Mucosa of gallbladder (tissue), 1 donor: ENCODE measurements around the gene TPR. TPM values are rescaled to one million over a fixed set of nuclear protein-coding genes. Genes with fewer than 3 reads are reported as not detected.

Source experiments
- DNase-seq: peaks from one replicate; pipeline ENCODE4 v3.0.0-alpha.2; 2020; ENCODE audit warnings: low spot score
- total RNA-seq: library from RNA; stranded (reverse); gene quantifications from one replicate; pipeline ENCODE4 v1.2.1, GENCODE V29; 2021
- donor health status: DM: no; HTN: no; CAD: no.

TPR gene
- total RNA-seq, 1 donor from 2014 or later, result 75.8 TPM

DNA sequence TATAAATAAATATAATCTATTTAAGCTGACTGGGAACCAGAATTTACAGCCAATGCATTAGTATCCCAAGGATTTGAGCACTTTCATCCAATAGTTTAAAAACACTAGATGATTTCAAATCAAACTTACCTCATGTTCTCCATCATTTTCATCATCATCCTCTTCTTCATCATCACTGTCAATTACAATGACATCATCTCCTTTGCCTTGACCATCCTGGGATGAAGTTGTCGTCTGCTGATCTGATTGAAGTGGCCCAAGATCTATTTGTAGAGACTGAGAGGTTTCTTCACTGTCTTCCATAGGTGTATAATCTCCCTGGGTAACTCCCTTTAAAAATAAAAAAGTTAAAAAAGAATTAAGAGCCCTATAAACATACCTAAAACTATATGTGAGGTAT lies 47.7 kb downstream of the TPR start:
- no peak for DNase-seq

DNA sequence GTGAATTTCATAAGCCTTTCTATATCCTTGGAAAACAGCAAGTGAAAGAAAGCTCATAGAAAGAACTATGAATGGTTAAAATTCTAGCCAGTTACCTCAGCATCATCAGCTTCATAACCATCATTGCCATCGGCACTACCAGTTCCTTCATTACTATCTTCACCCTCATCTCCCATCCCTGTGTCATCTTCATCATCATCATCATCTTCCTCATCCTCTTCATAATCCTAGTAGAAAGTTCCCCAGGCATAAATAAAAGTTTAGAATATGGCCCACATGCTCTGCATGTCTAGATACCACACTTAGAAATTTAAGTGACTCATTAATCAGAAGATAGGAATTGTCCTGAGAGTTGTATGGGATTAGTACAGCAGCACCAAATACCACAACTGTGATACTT lies 49.0 kb downstream of the TPR start:
- DNase-seq, result no peak

DNA sequence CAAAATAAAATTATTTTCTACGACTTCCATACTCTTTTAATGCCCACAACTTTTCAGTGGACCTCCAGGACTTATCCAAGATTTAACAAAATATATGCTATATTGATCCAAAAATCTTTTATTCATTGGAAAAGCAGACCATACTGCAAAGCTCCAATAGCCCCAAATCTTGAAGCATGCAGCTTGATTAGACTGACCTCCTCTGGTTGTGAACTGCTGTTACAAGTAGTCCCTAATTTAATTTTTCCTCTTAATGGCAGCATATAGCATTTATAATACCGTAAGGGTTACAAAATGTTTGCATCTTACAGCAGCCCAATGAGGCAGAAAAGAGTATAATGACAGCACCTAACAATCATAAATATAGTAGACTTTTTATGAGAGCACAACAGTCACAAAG lies 49.8 kb downstream of the TPR start:
- no peak for DNase-seq

DNA sequence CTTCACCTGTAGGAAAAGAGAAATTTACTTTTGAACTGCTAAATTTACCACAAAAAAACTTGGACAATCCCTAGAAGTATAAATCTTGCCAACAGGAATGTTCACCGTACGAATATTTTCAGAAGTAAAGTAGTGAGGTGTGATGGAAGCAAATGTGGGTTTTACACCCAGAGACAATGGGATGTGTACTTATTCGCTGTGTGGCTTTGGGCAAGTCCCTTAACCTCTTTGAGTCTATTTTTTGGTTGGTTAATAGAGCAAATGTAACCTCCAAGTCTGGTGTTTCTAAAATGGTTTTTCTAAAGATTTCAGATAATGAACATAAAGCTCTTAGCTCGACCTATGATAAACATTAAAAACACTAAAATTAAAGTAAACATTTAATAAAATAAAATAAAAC lies 51.2 kb downstream of the TPR start:
- DNase-seq, result no peak

DNA sequence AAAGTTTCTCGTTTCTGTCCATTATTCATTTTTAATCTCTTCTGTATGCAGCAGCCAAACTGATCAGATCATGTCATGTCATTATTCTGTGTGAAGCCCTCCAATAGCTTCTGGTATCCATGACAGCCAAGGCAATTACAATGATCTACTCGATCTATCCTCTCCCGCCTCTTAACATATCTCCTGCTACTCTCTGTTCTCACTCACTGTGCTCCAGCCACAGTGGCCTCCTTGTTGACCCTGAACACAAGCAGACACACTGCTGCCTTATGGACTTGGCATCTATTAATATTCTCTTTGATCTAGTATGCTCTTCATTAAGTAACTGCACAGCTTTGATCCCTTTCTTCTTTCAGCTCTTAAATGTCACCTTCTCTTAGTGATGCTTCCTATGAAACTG lies 59.5 kb downstream of the TPR start:
- DNase-seq, result no peak

DNA sequence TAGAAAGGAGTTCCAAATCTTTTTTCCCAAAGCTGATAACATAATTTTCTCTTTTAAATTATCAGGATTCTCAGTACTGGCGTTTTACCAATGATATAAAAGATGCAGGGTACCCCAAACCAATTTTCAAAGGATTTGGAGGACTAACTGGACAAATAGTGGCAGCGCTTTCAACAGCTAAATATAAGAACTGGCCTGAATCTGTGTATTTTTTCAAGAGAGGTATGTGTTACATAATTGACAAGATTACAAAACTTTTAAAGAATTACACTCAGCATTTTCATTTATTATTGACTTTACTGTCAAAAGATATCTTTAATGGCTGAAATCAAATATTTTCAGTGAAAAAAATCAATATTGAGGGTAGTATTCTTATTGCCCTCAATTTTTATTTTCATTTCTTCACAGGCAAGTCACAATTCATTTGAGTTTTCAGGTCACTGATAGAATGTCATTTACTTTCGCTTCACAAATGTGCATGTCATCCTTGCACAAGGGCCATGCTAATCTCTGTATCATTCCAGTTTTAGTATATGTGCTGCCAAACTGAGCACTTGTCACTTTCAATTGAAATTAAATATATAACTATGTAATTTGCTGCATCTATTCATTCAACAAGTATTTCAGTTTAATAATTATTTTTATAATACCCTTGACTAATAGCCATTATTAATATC lies 63.5 kb downstream of the TPR start:
- no peak for DNase-seq

DNA sequence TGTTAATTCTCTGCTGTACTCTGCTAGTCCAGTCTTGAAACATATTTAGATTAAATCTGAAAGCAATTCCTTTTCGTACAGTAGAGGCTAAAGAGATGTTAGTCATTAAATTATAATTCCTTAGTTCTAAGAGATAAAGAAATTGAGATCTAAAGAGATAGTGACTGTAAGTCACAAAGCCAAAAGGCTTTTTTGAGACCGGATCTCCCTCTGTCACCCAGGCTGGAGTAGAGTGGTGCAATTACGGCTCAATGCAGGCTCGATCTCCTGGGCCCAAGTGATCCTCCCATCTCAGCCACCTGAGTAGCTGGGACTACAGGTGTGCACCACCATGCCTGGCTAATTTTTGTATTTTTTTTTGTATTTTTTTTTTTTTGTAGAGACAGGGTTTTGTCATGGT lies 64.7 kb downstream of the TPR start:
- no peak for DNase-seq

DNA sequence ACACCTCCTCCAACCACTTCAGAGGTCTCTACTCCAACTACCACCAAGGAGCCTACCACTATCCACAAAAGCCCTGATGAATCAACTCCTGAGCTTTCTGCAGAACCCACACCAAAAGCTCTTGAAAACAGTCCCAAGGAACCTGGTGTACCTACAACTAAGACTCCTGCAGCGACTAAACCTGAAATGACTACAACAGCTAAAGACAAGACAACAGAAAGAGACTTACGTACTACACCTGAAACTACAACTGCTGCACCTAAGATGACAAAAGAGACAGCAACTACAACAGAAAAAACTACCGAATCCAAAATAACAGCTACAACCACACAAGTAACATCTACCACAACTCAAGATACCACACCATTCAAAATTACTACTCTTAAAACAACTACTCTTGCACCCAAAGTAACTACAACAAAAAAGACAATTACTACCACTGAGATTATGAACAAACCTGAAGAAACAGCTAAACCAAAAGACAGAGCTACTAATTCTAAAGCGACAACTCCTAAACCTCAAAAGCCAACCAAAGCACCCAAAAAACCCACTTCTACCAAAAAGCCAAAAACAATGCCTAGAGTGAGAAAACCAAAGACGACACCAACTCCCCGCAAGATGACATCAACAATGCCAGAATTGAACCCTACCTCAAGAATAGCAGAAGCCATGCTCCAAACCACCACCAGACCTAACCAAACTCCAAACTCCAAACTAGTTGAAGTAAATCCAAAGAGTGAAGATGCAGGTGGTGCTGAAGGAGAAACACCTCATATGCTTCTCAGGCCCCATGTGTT lies 66.6 kb downstream of the TPR start:
- DNase-seq, result no peak

DNA sequence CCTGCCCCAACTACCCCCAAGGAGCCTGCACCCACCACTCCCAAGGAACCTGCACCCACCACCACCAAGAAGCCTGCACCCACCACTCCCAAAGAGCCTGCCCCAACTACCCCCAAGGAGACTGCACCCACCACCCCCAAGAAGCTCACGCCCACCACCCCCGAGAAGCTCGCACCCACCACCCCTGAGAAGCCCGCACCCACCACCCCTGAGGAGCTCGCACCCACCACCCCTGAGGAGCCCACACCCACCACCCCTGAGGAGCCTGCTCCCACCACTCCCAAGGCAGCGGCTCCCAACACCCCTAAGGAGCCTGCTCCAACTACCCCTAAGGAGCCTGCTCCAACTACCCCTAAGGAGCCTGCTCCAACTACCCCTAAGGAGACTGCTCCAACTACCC lies 67.6 kb downstream of the TPR start:
- no peak for DNase-seq

DNA sequence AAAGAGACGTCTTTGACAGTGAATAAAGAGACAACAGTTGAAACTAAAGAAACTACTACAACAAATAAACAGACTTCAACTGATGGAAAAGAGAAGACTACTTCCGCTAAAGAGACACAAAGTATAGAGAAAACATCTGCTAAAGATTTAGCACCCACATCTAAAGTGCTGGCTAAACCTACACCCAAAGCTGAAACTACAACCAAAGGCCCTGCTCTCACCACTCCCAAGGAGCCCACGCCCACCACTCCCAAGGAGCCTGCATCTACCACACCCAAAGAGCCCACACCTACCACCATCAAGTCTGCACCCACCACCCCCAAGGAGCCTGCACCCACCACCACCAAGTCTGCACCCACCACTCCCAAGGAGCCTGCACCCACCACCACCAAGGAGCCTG lies 68.5 kb downstream of the TPR start:
- no peak for DNase-seq

DNA sequence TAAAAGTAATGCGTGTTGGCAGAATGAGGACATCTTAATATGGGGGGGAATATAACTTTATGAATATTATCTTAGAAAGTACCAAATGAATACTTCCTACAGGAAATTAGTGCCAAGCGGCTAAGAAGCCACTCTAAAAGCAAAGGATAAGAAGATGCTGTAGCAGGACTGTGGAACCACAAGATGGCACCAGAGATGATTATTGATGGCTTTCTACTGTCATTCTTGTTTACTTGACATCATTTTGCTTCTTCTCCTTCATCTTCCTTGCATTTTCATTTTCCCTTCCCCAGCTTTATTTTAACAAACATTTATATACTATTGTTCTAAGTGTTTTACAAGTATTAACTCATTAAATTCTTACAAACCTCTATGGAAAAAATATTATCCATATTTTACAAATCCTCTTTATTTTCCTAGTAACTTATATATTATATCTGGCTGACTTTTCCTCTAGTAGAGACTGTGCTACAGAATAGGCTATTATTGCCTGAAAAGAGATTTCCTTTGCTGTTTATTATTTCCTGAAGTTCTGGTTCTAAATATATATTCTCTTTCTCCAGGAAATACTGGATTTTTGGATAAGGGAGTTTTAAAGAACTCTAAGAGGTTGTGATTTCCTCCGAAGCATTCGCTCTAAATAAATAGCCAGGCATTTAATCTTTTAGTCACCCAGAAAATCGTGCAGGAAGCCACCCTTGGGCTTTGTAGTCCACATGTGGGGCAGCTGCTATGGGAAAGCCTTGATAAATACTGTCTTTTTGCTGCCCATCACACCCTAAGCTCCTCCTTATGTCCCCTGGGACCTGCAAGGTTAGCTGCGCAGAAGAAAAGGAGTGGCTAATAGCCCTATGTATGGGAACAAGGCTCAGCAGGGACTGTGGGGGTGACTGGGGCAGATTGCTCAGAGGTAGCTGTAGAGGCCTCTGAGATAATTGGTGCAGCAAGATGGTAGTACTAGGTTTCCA lies 69.8 kb downstream of the TPR start:
- no peak for DNase-seq

DNA sequence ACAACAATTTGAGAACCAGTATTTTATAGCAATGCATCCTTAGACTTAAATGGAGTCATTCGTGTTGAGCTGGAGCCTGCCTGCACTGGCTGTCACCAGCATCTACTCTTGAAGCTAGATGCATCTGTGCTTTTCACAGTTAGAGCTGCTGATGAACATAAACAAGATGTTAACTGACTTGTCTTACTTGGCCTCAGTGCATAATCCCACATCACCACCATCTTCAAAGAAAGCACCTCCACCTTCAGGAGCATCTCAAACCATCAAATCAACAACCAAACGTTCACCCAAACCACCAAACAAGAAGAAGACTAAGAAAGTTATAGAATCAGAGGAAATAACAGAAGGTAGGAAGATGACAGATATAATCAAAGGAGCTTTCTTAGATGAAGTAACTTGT lies 71.1 kb downstream of the TPR start:
- no peak for DNase-seq

DNA sequence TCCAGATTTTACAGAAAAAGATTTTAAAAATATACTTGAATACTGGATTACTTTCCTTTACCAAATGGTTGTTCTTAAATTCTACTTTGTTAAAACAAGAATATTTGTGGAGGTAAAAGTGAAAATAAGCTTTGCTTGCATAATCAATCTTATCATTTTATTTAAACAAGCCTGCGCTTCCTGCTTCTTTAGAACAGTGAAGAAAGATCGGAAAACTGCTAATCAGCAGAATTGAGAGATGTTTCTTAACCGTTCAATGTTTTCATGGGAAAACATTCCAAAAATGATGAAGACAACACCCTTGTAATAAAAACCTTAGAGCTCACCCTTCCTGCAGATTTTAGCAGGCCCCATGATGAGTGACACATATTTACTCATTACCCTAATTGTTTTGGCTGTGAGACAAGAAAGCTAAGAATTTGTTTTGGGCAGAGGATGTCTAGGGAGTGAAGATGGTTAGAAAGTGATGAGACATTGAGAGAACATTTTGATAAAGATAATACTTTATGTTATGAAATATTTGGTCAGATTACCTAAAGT lies 72.6 kb downstream of the TPR start:
- no peak for DNase-seq

DNA sequence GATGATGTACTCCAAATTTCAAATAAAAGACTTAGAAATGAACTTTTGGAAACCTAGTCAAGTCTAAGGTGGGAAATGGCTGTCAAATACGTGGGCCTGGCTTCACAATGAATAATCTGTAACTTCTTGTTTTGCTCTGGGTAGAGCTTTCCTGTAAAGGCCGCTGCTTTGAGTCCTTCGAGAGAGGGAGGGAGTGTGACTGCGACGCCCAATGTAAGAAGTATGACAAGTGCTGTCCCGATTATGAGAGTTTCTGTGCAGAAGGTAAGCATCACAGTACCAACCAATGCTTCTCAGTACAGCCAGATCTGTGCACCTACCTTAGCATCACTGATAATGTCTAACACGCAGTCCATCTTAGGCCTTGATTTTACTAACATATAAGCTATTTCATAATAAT lies 73.6 kb downstream of the TPR start:
- no peak for DNase-seq

DNA sequence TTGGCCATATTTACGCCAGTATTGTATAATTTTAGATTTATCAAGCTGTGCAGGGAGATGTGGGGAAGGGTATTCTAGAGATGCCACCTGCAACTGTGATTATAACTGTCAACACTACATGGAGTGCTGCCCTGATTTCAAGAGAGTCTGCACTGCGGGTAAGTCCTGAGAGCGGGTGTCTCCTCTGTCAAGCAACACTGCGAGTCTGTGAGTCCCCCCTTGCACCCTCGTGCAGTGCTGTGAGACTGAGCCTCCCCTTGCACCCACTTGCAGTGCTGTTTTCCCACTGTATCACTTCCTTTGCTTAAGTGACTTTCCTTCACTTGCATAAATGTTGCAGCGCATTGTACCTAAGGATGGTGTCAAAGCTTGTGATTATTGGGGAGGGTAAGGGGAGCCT lies 75.0 kb downstream of the TPR start:
- no peak for DNase-seq

DNA sequence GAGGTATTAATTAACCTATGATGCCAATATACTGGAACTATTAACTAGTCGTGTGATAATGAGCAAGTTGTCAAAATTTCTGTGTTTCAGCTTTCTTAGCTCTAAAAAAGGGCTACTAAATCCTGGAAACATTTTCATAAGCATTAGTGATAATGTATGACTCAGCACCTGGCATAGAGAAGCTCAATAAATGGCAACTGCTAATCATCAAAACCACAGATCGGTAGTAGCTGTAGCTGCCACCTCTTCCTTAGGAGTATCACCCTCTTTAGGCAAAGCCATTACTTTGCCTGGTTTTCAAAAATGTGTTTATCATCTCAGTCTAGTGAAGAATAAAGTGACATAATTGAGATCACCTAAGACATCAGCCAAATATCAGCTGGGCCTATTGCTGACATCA lies 75.5 kb downstream of the TPR start:
- DNase-seq, result no peak

DNA sequence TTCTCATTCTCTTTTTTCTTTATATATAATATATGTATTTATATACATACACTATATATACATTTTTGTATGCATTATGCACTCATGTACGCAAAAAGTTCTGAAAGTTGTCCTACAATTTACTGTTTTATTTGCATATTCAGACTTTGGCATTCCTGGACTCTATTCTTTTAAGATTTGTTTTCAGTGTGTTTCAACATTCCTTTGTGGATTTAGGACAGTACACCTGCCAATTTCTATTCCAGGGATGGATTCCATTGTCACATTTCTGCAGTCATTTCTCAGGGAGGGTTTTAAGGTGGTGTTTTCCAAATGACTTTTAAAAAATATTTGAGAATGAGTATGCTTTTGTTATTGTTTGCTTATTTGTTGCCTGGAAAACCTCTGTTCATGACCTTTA lies 76.2 kb downstream of the TPR start:
- no peak for DNase-seq

DNA sequence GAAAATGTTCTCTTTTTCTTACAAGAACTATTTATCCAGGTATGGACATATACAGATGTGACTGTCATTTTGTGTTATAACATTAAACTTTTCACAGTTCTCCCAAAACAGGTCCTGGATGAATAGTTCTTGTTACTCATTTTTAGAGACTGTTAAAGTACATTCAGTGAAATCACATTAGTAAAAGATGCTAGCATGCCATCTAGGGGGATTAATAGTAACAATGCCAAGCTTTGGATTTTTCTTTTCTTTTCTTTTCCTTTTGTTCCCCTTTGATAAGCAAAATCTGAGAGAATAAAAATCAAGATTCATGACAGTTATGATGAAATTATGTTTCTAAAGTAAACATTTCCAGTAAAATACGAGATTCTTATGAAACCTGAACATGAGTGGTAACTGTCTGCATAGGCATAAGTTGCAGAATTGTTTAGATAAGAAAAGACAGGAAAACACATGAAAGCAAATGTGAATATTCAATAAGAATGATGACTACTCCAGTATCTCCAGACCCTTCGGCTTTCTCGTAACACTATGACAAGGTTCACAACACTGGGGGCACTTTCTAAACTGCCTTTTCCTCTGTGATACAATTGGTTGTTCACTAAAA lies 77.5 kb downstream of the TPR start:
- DNase-seq, result no peak

DNA sequence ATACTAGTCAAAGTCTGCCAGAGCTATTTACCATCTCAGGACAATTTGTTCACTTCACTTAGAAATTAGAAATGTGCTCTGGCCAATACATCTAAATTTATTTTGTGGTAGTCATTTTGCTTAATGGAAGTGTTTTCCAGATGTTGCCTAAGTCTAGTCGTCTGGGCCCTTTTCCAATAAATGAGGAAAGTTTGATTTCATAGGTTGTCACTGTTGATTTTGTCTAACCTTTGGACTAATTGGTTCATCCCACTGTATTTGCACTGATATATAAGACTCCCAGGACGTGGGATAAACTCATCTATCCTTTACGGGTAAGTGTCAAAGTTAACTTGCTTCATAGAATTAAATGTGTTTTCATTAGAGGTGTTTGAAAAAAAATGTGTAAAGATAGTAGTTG lies 79.1 kb downstream of the TPR start, which contains the start of gene PRG4:
TSS of gene PRG4 (plus strand) at position 300 of the 400 bp plus-strand sequence.
- no peak for DNase-seq

DNA sequence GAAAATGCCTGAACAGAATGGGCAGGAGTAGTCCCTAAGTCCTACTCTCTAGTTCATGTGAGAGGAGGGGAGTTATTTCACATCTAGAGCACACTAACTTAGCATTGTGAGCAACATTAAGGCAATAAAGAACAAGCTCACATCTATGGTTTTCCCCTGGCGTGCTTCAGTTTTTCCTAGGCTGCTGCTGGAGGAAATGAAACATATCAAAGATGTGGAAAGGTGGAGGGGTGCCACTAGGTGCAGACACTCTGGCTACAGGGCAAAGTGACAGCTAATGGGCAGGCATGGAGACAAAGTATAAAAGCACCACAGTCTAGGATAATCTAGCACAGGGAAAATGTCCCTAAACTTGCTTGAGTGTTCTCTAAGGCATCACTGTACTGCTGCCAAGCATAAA lies 82.2 kb downstream of the TPR start:
- no peak for DNase-seq

DNA sequence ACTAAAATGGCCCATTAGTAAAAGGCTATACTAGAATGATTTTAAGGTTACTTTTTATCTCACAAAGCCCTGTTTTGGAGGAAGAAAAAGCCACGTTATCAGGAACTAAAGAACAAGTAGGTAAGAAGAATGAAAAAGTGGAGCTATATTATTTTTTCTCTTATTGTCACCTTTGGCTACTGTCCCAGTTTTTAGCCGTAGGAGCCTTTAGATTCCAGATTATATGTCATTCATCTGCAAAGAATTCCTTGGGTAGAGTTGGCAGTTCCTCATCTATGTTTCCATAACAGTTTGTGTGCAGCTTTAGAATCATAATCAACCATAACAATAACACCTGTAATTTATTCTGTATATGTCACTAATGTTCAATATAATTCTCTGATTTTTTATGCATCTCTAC lies 83.8 kb downstream of the TPR start:
- no peak for DNase-seq
